Progenitor cell of endocrine pancreas (in vitro differentiated cells): ENCODE results near the gene LAMA3. TPM values are rescaled to one million over a fixed set of nuclear protein-coding genes. Genes with fewer than 3 reads are reported as not detected.

Experiments
- DNase-seq: peaks from one replicate; pipeline ENCODE4 v3.0.0; 2021; ENCODE audit warnings: low spot score; ENCODE audit not compliant: unreplicated experiment
- H3K27ac Mint-ChIP-seq: 2 replicates; pipeline ENCODE4 v1.8.0; 2021; ENCODE audit warnings: mild to moderate bottlenecking, moderate library complexity, mixed read lengths
- H3K27me3 Mint-ChIP-seq: 2 replicates; pipeline ENCODE4 v1.8.0; 2021; ENCODE audit warnings: mixed read lengths
- H3K36me3 Mint-ChIP-seq: 2 replicates; pipeline ENCODE4 v1.8.0; 2022; ENCODE audit warnings: mixed read lengths; ENCODE audit not compliant: insufficient read depth
- H3K4me1 Mint-ChIP-seq: 2 replicates; pipeline ENCODE4 v1.8.0; 2021; ENCODE audit warnings: low read depth, mixed read lengths
- H3K4me3 Mint-ChIP-seq: 2 replicates; pipeline ENCODE4 v1.8.0; 2021; ENCODE audit warnings: low read depth, mild to moderate bottlenecking, moderate library complexity, mixed read lengths
- H3K9me3 Mint-ChIP-seq: 2 replicates; pipeline ENCODE4 v1.8.0; 2021; ENCODE audit warnings: low read depth, mixed read lengths
- total RNA-seq: library from RNA; stranded (reverse); gene quantifications from 2 replicates; pipeline ENCODE4 v1.2.1, GENCODE V29; 2021
- TF ChIP-seq, protein P1 (sequence below): fragments of 200-600 bp; sonication (generic); IDR thresholded peaks from one replicate; pipeline ENCODE4 v1.5.0; 2021; ENCODE audit warnings: antibody characterized with exemption, mild to moderate bottlenecking; ENCODE audit not compliant: unreplicated experiment

The LAMA3 gene
- total RNA-seq, 1 donor from 2014 or later, result 0.84 TPM

GRCh38 chr18:23671564-23671963 is 17.7 kb upstream of the LAMA3 start:
- Mint-ChIP-seq H3K36me3 (no peaks in the 10 kb centered on the region), H3K27ac (no peak overlapping the region), H3K27me3 (peaks cover 46% of the 10 kb centered on the region), H3K9me3 (no peaks in the 10 kb centered on the region), H3K4me1 (no peaks in the 10 kb centered on the region), H3K4me3 (no peak overlapping the region)
- DNase-seq, result no peak
- TF ChIP-seq, protein P1, sequence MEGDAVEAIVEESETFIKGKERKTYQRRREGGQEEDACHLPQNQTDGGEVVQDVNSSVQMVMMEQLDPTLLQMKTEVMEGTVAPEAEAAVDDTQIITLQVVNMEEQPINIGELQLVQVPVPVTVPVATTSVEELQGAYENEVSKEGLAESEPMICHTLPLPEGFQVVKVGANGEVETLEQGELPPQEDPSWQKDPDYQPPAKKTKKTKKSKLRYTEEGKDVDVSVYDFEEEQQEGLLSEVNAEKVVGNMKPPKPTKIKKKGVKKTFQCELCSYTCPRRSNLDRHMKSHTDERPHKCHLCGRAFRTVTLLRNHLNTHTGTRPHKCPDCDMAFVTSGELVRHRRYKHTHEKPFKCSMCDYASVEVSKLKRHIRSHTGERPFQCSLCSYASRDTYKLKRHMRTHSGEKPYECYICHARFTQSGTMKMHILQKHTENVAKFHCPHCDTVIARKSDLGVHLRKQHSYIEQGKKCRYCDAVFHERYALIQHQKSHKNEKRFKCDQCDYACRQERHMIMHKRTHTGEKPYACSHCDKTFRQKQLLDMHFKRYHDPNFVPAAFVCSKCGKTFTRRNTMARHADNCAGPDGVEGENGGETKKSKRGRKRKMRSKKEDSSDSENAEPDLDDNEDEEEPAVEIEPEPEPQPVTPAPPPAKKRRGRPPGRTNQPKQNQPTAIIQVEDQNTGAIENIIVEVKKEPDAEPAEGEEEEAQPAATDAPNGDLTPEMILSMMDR, result no peak

DNA sequence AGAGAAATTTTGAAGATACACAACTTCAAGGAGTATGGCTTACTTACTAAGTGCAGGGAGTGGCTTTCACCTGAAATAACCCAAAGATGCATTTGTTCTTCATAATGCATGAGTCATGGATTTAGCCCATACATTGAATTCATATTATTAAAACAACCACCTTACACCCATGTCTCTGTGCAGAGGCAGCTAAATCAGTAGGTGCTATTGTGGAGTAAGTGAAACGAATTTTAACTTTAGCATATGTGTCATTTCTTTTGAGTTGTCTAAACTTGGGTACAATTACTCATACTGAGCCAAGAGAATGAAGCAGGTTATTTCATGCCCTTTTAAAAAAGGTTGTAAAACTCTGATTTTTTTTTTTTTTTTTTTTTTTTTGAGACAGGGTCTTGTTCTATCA is 15.5 kb upstream of the LAMA3 start:
- Mint-ChIP-seq H3K36me3 (no peaks in the 10 kb centered on the region), H3K27me3 (peaks cover 36% of the 10 kb centered on the region)

DNA sequence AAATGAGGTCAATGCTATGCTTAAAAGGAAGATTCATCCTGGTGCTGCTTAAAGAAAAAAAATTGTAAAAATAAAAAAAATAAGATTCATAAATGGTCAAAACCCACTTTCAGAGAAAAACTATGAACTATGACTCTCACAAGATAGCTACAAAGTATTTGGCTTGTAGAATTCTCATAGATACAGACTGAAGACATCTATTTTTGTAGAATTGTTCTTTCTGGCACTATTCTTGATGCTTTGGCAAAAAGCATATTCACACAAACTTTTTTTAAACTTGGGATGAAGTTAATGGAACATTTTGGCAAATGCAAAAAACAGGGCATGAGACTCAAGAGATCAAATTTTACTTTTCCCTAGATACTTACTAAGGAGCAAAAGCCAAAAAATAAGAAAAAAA is 14.0 kb upstream of the LAMA3 start:
- H3K27me3 Mint-ChIP-seq, result peaks cover 29% of the 10 kb centered on the region
- H3K36me3 Mint-ChIP-seq, result no peaks in the 10 kb centered on the region
- no peak overlapping the region for H3K4me3 Mint-ChIP-seq
- H3K9me3 Mint-ChIP-seq, result no peaks in the 10 kb centered on the region
- no peak for DNase-seq
- no peaks in the 10 kb centered on the region for H3K4me1 Mint-ChIP-seq
- TF ChIP-seq, protein P1, result no peak
- no peak overlapping the region for H3K27ac Mint-ChIP-seq

More for the DNA sequence above, 15.5 kb upstream of the LAMA3 start:
- no peak for DNase-seq
- Mint-ChIP-seq H3K27ac (no peak overlapping the region), H3K9me3 (no peaks in the 10 kb centered on the region), H3K4me3 (no peak overlapping the region), H3K4me1 (no peaks in the 10 kb centered on the region)
- TF ChIP-seq, protein P1, result no peak

- no peaks in the 10 kb centered on the region for H3K9me3 Mint-ChIP-seq
- H3K27ac Mint-ChIP-seq, result no peak overlapping the region
- no peak for DNase-seq
- no peak overlapping the region for H3K4me3 Mint-ChIP-seq
- TF ChIP-seq, protein P1, result no peak
- H3K4me1 Mint-ChIP-seq, result no peaks in the 10 kb centered on the region
- no peaks in the 10 kb centered on the region for H3K36me3 Mint-ChIP-seq
- peaks cover 28% of the 10 kb centered on the region for H3K27me3 Mint-ChIP-seq
Measured at GRCh38 chr18:23675896-23676295, 13.4 kb upstream of the LAMA3 start.

GRCh38 chr18:23682045-23682444 is 7.2 kb upstream of the LAMA3 start:
- no peak overlapping the region for H3K4me3 Mint-ChIP-seq
- DNase-seq, result no peak
- peaks cover 31% of the 10 kb centered on the region for H3K27me3 Mint-ChIP-seq
- no peaks in the 10 kb centered on the region for H3K9me3 Mint-ChIP-seq
- TF ChIP-seq, protein P1, result no peak
- H3K4me1 Mint-ChIP-seq, result no peaks in the 10 kb centered on the region
- no peaks in the 10 kb centered on the region for H3K36me3 Mint-ChIP-seq
- no peak overlapping the region for H3K27ac Mint-ChIP-seq
